GM12865 (cell line): ENCODE measurements around the gene TMEM179.

ENCODE experiments used
- DNase-seq: peaks from one replicate; pipeline ENCODE4 v3.0.0; 2010; ENCODE audit warnings: low read depth
- H3K4me3 ChIP-seq: 2 replicates; pipeline ENCODE4 v1.5.1; 2011; ENCODE audit warnings: mild to moderate bottlenecking, low read depth, low read length, control low read depth
- TF ChIP-seq, protein P1 (sequence below): IDR thresholded peaks from 2 replicates; pipeline ENCODE4 v1.5.1; 2011; ENCODE audit warnings: low read length, control low read depth, low read depth, inconsistent platforms; ENCODE audit not compliant: insufficient read depth; ENCODE audit errors: missing control alignments

TMEM179 gene

DNA sequence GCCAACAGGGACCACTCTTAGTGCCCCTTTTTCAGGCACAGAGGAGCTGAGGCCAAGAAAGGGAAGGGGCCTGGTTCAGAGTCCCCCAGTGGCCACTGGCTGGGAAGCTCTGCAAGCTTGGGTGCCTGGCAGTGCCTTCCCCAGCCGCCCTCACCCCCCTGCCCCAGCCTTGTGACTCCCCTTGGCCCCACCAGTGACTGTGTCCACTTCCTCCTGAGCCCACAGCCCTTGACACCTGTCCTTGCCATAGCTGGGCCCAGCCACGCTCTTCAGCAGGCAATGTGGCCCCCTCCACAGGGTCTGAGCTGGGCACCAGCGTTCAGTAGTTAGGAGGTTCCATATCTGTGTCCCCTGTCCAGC is 44.0 kb downstream of the TMEM179 start:
- TF ChIP-seq, protein P1, sequence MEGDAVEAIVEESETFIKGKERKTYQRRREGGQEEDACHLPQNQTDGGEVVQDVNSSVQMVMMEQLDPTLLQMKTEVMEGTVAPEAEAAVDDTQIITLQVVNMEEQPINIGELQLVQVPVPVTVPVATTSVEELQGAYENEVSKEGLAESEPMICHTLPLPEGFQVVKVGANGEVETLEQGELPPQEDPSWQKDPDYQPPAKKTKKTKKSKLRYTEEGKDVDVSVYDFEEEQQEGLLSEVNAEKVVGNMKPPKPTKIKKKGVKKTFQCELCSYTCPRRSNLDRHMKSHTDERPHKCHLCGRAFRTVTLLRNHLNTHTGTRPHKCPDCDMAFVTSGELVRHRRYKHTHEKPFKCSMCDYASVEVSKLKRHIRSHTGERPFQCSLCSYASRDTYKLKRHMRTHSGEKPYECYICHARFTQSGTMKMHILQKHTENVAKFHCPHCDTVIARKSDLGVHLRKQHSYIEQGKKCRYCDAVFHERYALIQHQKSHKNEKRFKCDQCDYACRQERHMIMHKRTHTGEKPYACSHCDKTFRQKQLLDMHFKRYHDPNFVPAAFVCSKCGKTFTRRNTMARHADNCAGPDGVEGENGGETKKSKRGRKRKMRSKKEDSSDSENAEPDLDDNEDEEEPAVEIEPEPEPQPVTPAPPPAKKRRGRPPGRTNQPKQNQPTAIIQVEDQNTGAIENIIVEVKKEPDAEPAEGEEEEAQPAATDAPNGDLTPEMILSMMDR, result no peak
- H3K4me3 ChIP-seq, result no peak overlapping the region
- no peak for DNase-seq

- H3K4me3 ChIP-seq, result no peak overlapping the region
- DNase-seq, result no peak
- TF ChIP-seq, protein P1, result no peak
Observed at GRCh38 chr14:104559804-104560585, 44.6 kb downstream of the TMEM179 start.

GRCh38 chr14:104559028-104559803 is 45.4 kb downstream of the TMEM179 start:
- no peak overlapping the region for H3K4me3 ChIP-seq
- TF ChIP-seq, protein P1, result no peak
- no peak for DNase-seq

DNA sequence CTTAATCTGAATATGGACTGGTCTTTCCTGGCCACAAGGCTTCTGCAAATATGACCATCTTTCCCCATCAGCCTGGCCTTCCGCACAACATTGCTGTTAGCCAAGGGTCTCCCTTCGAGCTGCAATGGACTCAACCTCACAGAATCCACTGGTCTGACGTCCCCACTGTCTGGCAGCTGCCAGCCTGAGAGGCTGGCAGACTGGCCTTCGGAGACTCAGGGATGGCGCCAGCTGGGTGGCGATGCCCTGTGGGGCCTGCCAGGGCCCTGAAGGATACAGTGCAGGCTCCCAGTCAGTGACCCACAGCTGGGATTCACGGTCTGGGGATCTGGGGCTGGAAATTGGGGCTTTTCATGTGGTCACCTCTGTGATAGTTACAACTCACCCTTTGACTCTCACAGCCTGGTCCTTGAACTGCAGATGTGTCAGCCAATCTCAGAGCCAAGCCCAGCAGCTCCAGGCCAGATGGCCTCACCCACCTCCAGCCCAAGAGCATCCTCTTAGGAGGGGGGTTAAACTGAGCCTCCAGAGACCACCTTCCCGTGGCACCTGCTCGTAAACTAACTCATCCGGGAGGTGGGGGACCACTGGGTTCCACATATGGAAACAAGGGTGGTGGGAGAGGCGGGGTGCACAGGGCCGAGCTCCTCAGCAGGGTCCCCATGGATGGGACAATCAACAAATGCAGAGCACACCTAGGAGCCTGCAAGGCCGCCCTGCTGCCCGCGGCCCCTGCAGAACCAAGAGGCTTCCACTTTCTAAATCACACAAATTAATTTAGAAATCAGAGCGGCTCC is 46.1 kb downstream of the TMEM179 start:
- no peak overlapping the region for H3K4me3 ChIP-seq
- no peak for DNase-seq
- TF ChIP-seq, protein P1, result no peak

GRCh38 chr14:104557766-104558165 is 46.8 kb downstream of the TMEM179 start:
- TF ChIP-seq, protein P1, result no peak
- no peak for DNase-seq
- H3K4me3 ChIP-seq, result no peak overlapping the region

- TF ChIP-seq, protein P1, result no peak
- DNase-seq, result no peak
- H3K4me3 ChIP-seq, result no peak overlapping the region
Observed at GRCh38 chr14:104557086-104557485, 47.5 kb downstream of the TMEM179 start.
